Peyer's patch (tissue), 4 donors: ENCODE data around the gene ATXN1.

ENCODE experiments used
- CTCF ChIP-seq, 6 experiments: fragments of 450-650 bp in 4 of 6; fragments of 200-600 bp in 2 of 6; sonication (generic) in 1 of 6; IDR thresholded peaks; one replicate each; pipeline ENCODE4 v1.5.1; 2017 to 2019; ENCODE audit warnings: antibody characterized with exemption in 6 of 6, mild to moderate bottlenecking in 3 of 6, moderate library complexity in 1 of 6
- POLR2A ChIP-seq, 2 donors: fragments of 450-650 bp; IDR thresholded peaks; one replicate each; pipeline ENCODE4 v1.5.1; 2017; ENCODE audit warnings: antibody characterized with exemption in 2 of 2, mild to moderate bottlenecking in 2 of 2, moderate library complexity in 2 of 2

- TF ChIP-seq CTCF (IDR thresholded peaks at IDR 0.05) (no peak), POLR2A (IDR thresholded peaks at IDR 0.05) (no peak)
Observed at GRCh38 chr6:16725145-16725864, 36.0 kb downstream of the ATXN1 start.
